GM11168 (cell line): Measurements from ENCODE around the gene MDM4.
"Not testable (repeated sequence)": the region's sequence is repeated elsewhere in the genome, so short reads cannot be mapped to it uniquely, and the experiment has no call there.

ENCODE experiments used
- in situ Hi-C: fragments of 300-500 bp; cut with MboI; formaldehyde crosslinking; loops from one replicate; pipeline ENCODE4 v1.12.0; 2022; ENCODE audit warnings: low sequenced_read_pairs; ENCODE audit not compliant: unreplicated experiment

The MDM4 gene

DNA sequence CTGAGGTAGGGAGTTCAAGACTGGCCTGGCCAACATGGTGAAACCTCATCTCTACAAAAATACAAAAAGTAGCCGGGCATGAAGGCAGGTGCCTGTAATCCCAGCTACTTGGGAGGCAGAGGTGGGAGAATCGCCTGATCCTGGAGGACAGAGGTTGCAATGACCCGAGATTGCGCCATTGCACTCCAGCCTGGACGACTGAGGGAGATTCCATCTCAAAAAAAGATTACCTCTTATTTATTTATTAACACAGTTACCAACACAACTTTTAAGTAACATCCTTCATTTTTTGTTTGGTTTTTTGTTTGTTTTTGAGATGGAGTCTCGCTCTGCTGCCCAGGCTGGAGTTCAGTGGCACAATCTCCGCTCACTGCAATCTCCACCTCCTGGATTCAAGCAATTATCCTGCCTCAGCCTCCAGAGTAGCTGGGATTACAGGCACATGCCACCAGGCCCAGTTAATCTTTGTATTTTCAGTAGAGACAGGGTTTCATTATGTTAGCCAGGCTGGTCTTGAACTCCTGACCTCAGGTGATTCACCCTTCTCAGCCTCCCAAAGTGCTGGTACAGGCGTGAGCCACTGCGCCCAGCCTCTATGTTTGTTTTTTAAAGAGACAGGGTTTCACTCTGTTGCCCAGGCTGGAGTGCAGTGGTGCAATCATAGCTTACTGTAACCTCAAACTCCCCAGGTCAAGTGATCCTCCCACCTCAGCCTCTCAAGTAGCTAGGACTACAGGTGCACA, 29.5 kb upstream of the MDM4 start:
- in situ Hi-C loops, result not testable (repeated sequence)

- in situ Hi-C loops, result no loop called here
Observed at GRCh38 chr1:204487256-204487615, 29.0 kb upstream of the MDM4 start.

GRCh38 chr1:204491655-204492054, 24.6 kb upstream of the MDM4 start:
- in situ Hi-C loops, result no loop called here

DNA sequence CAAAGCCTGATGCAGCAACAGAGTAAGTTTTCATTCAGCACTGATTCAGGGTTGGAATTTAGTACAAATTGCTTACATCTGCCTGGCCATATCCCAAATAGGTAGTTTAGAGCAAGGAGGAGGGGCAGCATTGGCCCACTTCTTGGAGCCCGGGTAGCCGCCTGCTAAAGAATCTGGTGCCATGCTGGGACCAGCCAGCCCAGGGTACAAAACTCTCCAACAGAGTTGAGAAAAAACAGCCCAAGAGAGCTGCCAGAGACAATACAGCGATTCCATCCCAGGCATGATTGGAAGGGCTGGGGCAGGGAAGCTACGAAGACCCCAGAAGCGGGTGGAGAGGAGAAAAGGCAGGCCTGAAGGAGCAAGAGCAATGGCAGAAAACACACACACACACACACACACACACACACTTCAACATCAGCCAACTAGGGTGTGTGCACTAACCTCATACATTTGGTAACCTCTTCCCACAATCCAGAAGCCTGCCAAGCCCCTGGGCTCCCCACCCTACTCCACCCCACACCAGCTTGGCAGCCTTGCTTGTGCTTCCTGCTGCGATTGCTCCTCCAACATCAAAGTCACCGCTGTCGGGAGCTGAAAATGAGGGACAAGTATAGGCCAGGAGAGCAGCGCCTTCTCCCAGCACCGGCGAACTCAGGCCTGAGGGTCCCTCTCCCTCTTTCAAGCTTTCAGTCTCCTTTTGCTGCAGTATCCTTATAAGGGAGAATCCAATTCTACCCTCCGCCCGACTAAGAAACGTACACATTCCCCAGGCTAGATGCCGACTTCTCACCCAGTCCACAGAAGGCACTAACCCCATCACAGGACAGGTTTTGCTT, 22.8 kb upstream of the MDM4 start:
- in situ Hi-C loops, result no loop called here

DNA sequence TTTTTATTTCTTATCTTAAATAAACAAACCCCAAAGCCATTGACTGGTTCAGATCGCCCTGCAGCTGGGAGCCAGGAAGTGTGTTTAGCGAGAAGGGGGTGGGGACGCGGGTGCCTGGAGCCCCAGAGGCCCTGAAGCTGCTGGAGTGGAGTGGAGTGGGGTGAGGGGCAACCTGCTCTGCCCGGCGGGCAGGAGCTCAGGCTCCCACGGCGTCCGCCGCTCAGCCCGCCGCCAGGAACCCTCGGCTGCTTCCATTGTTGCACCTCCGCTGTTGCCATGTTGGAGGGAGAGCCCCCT, 22.3 kb upstream of the MDM4 start:
- in situ Hi-C loops, result no loop called here

DNA sequence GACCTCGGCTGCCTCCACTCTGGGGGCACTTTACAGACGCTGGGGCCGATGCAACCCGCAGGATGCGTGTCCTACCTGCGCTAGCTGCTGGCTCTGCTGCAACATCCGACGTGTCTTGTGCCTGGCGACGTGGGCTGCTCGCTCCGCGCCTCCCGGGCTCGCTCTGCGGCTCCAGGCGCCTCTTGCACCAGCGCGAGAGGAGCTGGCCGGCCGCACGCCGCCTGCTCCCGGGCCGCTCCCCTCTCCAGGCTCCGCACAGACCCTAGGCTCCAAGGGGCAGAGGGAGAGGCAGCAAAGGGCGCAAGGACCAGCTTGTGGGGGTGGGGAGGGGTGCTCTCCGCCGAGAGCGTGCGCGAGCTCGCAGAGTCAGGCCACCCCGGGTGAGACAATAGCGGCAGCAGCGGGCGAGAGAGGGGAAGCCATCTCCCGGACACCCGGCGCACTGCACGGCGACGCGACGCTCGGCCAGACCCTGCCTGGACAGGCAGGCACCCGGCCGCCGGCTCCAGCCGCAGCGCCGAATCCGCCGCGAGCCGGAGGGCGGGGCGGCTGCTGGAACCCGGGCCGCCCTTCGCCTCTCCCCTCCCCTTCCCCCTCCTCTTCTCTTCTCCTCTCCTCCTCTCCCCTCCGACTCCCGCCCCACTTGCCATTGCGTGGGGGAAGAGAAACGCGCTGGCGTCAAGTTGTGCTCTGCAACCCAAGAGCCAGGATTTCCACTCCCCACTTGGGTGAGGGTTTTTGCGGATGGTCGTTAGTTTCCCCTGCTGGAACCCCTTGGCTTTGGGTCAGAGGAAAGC, 21.7 kb upstream of the MDM4 start, which contains the start of gene PIK3C2B:
PIK3C2B (minus strand) TSS at position 525 of the 797 bp plus-strand sequence. CDS start 25,003 bp downstream, outside the sequence.
- in situ Hi-C loops, result no loop called here

- in situ Hi-C loops, result no loop called here
Observed at GRCh38 chr1:204495078-204495753, 21.0 kb upstream of the MDM4 start.

GRCh38 chr1:204495777-204496176, 20.4 kb upstream of the MDM4 start:
- in situ Hi-C loops, result no loop called here

DNA sequence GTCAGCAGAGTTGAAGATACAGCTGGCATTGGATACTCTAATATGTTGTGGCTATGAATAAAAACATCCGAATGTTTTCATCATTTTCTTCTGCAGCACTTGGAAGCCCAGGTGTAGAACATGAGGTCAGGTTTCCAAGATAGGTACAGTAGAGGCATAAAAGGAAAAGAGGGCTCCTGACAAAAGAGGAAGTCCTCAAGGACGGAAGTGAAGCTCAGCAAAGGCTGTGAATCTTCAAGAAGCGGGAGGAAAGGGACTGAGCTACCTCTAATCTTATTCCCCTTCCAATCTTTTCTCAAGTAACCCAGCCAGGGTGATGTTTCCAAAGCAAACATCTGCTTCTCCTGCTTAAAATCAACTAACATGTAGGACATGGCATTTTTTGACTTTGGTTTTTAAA, 17.2 kb upstream of the MDM4 start:
- in situ Hi-C loops, result no loop called here

DNA sequence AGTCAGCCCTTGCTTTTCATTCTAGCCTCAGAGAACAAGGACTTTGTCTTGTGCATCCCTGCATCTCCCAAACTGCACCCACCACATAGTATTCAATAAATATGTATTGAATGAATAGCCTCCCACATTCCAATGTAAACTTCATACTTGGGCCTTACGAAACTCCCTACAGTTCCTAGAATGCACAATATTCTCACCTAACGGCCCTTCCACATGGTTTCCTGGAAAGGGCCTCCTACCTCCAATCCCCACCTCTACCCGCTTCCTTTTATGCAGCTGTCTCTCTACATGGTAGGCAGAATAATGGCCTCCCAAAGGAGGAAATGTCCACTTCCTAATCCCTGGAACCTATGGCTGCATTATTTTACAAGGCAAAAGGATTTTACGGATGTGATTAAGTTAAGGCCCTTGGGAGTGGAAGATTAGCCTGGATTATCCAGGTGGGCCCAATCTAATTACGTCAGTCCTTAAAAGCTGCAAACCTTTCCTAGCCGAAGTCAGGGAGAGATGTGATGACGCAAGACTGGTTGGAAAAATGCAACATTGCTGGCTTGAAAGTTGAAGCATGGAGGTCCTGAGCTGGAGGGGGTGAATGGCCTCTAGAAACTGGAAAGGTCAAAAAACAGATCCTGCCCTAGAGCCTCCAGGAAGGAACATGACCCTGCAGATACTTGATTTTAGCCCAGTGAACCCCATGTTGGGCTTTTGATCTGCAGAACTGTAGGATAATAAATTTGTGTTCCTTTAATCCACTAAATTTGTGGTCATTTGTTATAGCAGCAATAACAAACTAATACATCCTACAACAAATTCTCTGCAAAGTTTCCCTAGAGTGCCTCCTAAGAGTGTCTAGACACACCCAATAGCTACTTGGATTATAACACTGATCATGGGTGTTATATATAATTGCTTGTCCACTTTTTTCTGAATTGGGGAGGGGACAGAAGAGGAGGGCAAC, 16.4 kb upstream of the MDM4 start:
- in situ Hi-C loops, result loop anchor here (5.0 kb wide), 1 partner anchor 52 kb away; no protein-coding TSS in a partner anchor

GRCh38 chr1:204502241-204502640, 14.0 kb upstream of the MDM4 start:
- in situ Hi-C loops, result loop anchor here (5.0 kb wide), 1 partner anchor 55 kb away; no protein-coding TSS in a partner anchor

DNA sequence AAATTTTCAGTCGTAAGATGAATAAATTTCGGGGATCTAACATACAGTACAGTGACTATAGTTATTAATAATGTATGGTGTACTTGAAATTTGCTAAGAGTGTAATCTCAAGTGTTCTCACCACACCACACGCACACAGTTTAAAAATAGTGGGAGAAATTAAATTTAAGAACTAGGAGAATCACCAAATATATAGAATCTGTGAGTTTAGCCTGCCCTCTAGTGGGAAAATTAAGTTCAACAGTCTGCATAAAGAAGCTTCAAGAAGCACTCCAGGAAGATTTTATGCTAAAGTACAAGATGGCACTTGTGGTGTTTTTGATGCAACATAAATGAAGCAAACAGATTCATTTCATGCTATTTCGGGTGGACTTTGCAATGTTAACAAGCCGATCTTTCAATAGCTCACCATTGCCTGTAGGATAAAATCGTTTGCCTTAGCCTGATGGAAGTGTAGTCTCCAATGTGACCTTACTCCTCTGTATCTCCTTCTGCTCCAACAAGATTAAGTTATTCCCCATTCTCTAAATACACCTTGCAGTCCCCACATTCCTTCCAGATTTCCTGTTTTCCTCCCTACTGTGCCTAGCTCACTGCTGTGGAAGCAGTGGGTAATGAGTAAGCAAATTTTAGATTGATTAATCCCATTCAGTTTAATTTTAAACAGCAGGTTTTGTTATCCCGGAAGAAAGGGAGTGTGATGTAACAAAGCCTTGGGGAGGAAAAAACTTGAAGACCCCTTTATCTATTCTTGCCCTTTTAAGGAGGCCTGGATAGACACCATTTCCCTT, 12.9 kb upstream of the MDM4 start:
- in situ Hi-C loops, result loop anchor here (5.0 kb wide), 1 partner anchor 56 kb away; no protein-coding TSS in a partner anchor

DNA sequence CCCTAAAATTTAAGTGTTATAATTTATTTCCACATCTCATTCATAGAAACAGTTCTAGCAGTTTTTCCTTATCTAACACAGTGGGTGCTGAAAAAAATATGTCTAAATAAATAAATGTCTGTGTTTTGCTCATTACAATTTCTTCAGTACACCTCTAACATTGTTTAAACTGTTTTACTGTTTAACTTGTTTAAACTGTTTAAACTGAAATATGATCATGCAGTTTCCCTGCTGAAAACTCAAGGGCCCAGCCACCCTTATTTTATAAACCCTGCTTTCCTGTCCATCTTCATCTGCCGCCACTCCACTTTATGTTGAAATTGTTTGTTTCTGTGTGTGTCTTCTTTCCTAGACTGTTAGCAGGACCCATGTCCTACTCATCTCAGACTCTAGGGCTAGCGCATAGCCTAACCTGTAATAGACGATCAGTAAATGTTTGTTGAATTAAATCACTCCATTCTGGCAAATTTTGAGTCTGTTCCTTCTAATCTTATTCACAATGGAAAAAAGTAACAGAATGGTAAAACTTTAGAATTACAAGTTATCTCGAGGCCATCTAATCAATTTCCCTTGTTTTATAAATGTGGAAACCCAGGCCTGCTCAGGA, 12.2 kb upstream of the MDM4 start:
- in situ Hi-C loops, result loop anchor here (5.0 kb wide), 1 partner anchor 57 kb away; no protein-coding TSS in a partner anchor

GRCh38 chr1:204505674-204506200, 10.5 kb upstream of the MDM4 start:
- in situ Hi-C loops, result no loop called here

DNA sequence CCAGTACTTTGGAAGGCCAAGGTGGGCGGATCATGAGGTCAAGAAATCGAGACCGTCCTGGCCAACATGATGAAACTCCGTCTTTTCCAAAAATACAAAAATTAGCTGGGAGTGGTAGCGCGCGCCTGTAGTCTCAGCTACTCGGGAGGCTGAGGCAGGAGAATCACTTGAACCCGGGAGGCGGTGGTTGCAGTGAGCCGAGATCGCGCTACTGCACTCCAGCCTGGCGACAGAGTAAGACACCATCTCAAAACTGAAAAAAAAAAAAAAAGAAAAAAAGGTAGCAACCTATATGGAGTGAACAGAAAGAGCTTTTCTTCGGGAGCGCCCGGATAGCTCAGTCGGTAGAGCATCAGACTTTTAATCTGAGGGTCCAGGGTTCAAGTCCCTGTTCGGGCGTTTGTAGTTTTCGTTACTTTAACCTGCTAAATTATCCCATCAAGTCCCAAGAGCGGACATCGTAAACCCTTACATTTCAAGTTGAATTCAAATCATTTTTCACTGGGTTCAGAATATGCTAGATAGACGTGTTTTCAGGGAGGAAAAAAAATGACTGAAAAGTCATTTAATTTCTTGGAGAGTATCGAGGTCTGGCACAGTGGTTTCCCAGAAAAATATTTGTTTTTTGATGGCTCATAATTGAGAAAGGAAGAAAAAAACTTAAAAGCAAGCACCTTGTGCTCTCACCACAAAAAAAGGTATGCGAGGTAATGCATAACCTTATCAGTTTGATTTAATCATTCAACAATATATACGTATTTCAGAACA, 9.8 kb upstream of the MDM4 start:
- in situ Hi-C loops, result no loop called here

DNA sequence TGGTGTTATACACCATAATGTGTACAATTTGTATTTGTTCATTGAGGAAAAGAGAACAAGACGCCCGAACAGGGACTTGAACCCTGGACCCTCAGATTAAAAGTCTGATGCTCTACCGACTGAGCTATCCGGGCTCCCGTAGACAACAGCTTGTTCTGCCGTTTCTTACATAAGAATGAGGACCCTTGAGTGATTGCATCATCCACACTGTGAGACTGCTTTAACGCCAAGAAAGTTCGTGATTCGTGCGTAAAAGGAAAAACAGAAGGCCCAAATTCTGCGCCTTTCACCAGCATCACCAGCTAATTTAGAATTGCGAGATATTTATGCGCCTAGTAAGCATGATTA, 9.3 kb upstream of the MDM4 start:
- in situ Hi-C loops, result no loop called here
